ENCODE data around the gene ZNF708. TPM values are rescaled to one million over a fixed set of nuclear protein-coding genes. Genes with fewer than 3 reads are reported as not detected.

ZNF708 gene
- total RNA-seq, 2 experiments from 2014 or later: 7.8 to 10.9 TPM

DNA sequence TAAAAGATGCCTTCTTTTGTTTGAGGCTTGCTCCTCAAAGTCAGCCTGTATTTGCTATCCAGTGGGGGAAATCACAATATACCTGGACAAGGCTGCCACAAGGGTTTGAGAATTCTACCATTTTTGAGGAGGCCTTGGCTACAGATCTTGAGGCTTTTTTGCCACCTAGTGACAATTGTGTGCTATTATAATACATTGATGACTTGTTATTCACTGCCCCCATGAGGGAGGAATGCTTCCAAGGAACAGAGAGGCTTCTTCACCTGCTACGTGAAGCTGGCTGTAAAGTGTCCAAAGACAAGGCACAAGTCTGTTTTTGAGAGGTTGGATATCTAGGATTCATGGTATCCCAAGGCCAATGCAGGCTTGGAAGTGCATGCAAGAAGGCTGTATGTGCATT is 72.5 kb downstream of the ZNF708 start:
- Mint-ChIP-seq H3K36me3 (ENCODE audit: low read depth) (peaks cover 1% of the 10 kb centered on the region), H3K9me3 (peaks cover 10% of the 10 kb centered on the region), H3K4me1 (ENCODE audit: low read depth) (no peaks in the 10 kb centered on the region), H3K4me3 (no peak overlapping the region), H3K27me3 (ENCODE audit: low read depth) (no peaks in the 10 kb centered on the region), H3K27ac (no peak overlapping the region)
- intact Hi-C loops (cut with micrococcal nuclease): no loop called here
- CTCF ChIA-PET: interaction anchor here (0.5 kb wide), 1 partner anchor 925 kb away, joined by 5 read pairs; no protein-coding TSS in a partner anchor
- no peak for DNase-seq

Other genes with a start within 250 kb of the ZNF708 start
- 10 to 100 TPM; 21.1 to 23.1 TPM for gene ZNF714, start 247.2 kb downstream of the ZNF708 start, total RNA-seq
- 10 to 100 TPM; 13.2 to 16.4 TPM for gene ZNF431, start 187.4 kb downstream of the ZNF708 start, total RNA-seq
- 10 to 100 TPM; 16.6 to 17.1 TPM for gene ZNF738, start 29.6 kb upstream of the ZNF708 start, total RNA-seq
- 10 to 100 TPM; 10.3 to 10.9 TPM for gene ZNF493, start 67.7 kb upstream of the ZNF708 start, total RNA-seq
- gene ZNF429, start 176.2 kb upstream of the ZNF708 start, total RNA-seq: 10 to 100 TPM; 10.2 TPM

All from activated naive CD4-positive, alpha-beta T cell treated with anti-CD3 and anti-CD28 coated beads for 36 hours (primary cell).